Mucosa of rectum (tissue), 2 donors: ENCODE results near the gene FERMT1.
A peak's percentile ranks its signal among the peaks of the same experiment; 100 is the strongest.

Source experiments
- H3K27ac ChIP-seq, 2 donors: one replicate each; pipeline ENCODE4 v1.7.0; 2013; ENCODE audit warnings: inconsistent platforms in 2 of 2, low read depth in 2 of 2, low read length in 2 of 2
- H3K27me3 ChIP-seq, 2 donors: one replicate each; pipeline ENCODE4 v1.7.0; 2013; ENCODE audit warnings: low read length in 2 of 2; ENCODE audit not compliant: control insufficient read depth in 2 of 2, insufficient read depth in 2 of 2
- H3K36me3 ChIP-seq, 2 donors: one replicate each; pipeline ENCODE4 v1.7.0; 2013; ENCODE audit warnings: low read length in 2 of 2; ENCODE audit not compliant: control insufficient read depth in 2 of 2, insufficient read depth in 2 of 2
- H3K4me1 ChIP-seq, 2 donors: one replicate each; pipeline ENCODE4 v1.7.0; 2013; ENCODE audit warnings: low read length in 2 of 2, mild to moderate bottlenecking in 1 of 2; ENCODE audit not compliant: control insufficient read depth in 2 of 2, insufficient read depth in 2 of 2
- H3K4me3 ChIP-seq, 2 donors: one replicate each; pipeline ENCODE4 v1.7.0; 2013; ENCODE audit warnings: low read length in 2 of 2
- H3K9ac ChIP-seq, 2 donors: one replicate each; pipeline ENCODE4 v1.7.0; 2013; ENCODE audit warnings: low read length in 2 of 2, low read depth in 1 of 2, mild to moderate bottlenecking in 1 of 2
- H3K9me3 ChIP-seq, 2 donors: one replicate each; pipeline ENCODE4 v1.7.0; 2013; ENCODE audit warnings: low read length in 2 of 2; ENCODE audit not compliant: control insufficient read depth in 2 of 2
- donor health status: healthy.
- donor health status: Normal muscosa, but diverticular disease.

FERMT1 gene

GRCh38 chr20:6100246-6100645 is 22.6 kb downstream of the FERMT1 start:
- no peak overlapping the region for H3K27ac ChIP-seq
- H3K27me3 ChIP-seq: no peaks in the 10 kb centered on the region
- no peaks in the 10 kb centered on the region for H3K9me3 ChIP-seq
- H3K4me3 ChIP-seq: no peak overlapping the region
- no peak overlapping the region for H3K9ac ChIP-seq
- H3K36me3 ChIP-seq: peaks cover 5 to 7% of the 10 kb centered on the region in 2 donors
- peaks cover 18 to 21% of the 10 kb centered on the region in 2 donors for H3K4me1 ChIP-seq

- H3K4me3 ChIP-seq: no peak overlapping the region
- H3K27me3 ChIP-seq: no peaks in the 10 kb centered on the region
- H3K27ac ChIP-seq: no peak overlapping the region
- H3K36me3 ChIP-seq: peaks cover 4 to 7% of the 10 kb centered on the region in 2 donors
- H3K9ac ChIP-seq: no peak overlapping the region
- H3K9me3 ChIP-seq: no peaks in the 10 kb centered on the region
- peaks cover 20 to 25% of the 10 kb centered on the region in 2 donors for H3K4me1 ChIP-seq
Measured at GRCh38 chr20:6099819-6100218, 23.0 kb downstream of the FERMT1 start.

GRCh38 chr20:6095409-6095808 is 27.4 kb downstream of the FERMT1 start:
- Histone ChIP-seq H3K4me3 (peak overlapping the region in 1 of 2 donors; percentile 4), H3K9ac (peak overlapping the region in 1 of 2 donors; percentile 12), H3K27ac (peak overlapping the region; percentile 81 to 89), H3K9me3 (no peaks in the 10 kb centered on the region), H3K36me3 (peaks cover 2 to 3% of the 10 kb centered on the region in 2 donors), H3K27me3 (no peaks in the 10 kb centered on the region), H3K4me1 (peaks cover 15 to 26% of the 10 kb centered on the region in 2 donors)

- Histone ChIP-seq H3K4me3 (peak overlapping the region in 1 of 2 donors; percentile 31), H3K36me3 (peaks cover 3 to 5% of the 10 kb centered on the region in 2 donors), H3K9ac (peak overlapping the region in 1 of 2 donors; percentile 32), H3K27ac (peak overlapping the region; percentile 81 to 89), H3K4me1 (peaks cover 15 to 25% of the 10 kb centered on the region in 2 donors), H3K9me3 (no peaks in the 10 kb centered on the region), H3K27me3 (no peaks in the 10 kb centered on the region)
Measured at GRCh38 chr20:6094565-6094964, 28.3 kb downstream of the FERMT1 start.

GRCh38 chr20:6094063-6094462 is 28.8 kb downstream of the FERMT1 start:
- Histone ChIP-seq H3K4me3 (peak overlapping the region in 1 of 2 donors; percentile 31), H3K27me3 (no peaks in the 10 kb centered on the region), H3K27ac (peak overlapping the region; percentile 81 to 89), H3K9ac (peak overlapping the region in 1 of 2 donors; percentile 32), H3K4me1 (peaks cover 15 to 25% of the 10 kb centered on the region in 2 donors), H3K9me3 (no peaks in the 10 kb centered on the region), H3K36me3 (peaks cover 8 to 10% of the 10 kb centered on the region in 2 donors)

- Histone ChIP-seq H3K27ac (no peak overlapping the region), H3K36me3 (peaks cover 18 to 20% of the 10 kb centered on the region in 2 donors), H3K4me1 (peaks cover 15 to 25% of the 10 kb centered on the region in 2 donors), H3K9me3 (no peaks in the 10 kb centered on the region), H3K4me3 (no peak overlapping the region), H3K27me3 (no peaks in the 10 kb centered on the region), H3K9ac (no peak overlapping the region)
Measured at GRCh38 chr20:6091661-6092060, 31.2 kb downstream of the FERMT1 start.

GRCh38 chr20:6086868-6087267 is 36.0 kb downstream of the FERMT1 start:
- H3K36me3 ChIP-seq: peaks cover 39 to 56% of the 10 kb centered on the region in 2 donors
- H3K9ac ChIP-seq: no peak overlapping the region
- no peaks in the 10 kb centered on the region for H3K27me3 ChIP-seq
- no peak overlapping the region for H3K4me3 ChIP-seq
- no peaks in the 10 kb centered on the region for H3K9me3 ChIP-seq
- H3K27ac ChIP-seq: no peak overlapping the region
- H3K4me1 ChIP-seq: no peaks in the 10 kb centered on the region

GRCh38 chr20:6083926-6084325 is 38.9 kb downstream of the FERMT1 start:
- H3K4me3 ChIP-seq: no peak overlapping the region
- peaks cover 52 to 62% of the 10 kb centered on the region in 2 donors for H3K36me3 ChIP-seq
- H3K27ac ChIP-seq: no peak overlapping the region
- no peaks in the 10 kb centered on the region for H3K4me1 ChIP-seq
- H3K9me3 ChIP-seq: no peaks in the 10 kb centered on the region
- H3K9ac ChIP-seq: no peak overlapping the region
- no peaks in the 10 kb centered on the region for H3K27me3 ChIP-seq

- H3K9me3 ChIP-seq: no peaks in the 10 kb centered on the region
- no peaks in the 10 kb centered on the region for H3K4me1 ChIP-seq
- H3K4me3 ChIP-seq: no peak overlapping the region
- H3K27ac ChIP-seq: no peak overlapping the region
- H3K9ac ChIP-seq: no peak overlapping the region
- H3K27me3 ChIP-seq: no peaks in the 10 kb centered on the region
- peaks cover 49 to 64% of the 10 kb centered on the region in 2 donors for H3K36me3 ChIP-seq
Measured at GRCh38 chr20:6081236-6081635, 41.6 kb downstream of the FERMT1 start.

GRCh38 chr20:6079016-6079415 is 43.8 kb downstream of the FERMT1 start:
- Histone ChIP-seq H3K27me3 (no peaks in the 10 kb centered on the region), H3K36me3 (peaks cover 54 to 55% of the 10 kb centered on the region in 2 donors), H3K27ac (no peak overlapping the region), H3K9ac (no peak overlapping the region), H3K4me3 (no peak overlapping the region), H3K4me1 (no peaks in the 10 kb centered on the region), H3K9me3 (no peaks in the 10 kb centered on the region)
